Measurements from ENCODE around the gene TNN.

TNN gene

GRCh38 chr1:175162955-175163354 lies 95.3 kb downstream of the TNN start:
- DNase-seq (ENCODE audit: low read depth), result peak; percentile 6
- TF ChIP-seq, protein P1, sequence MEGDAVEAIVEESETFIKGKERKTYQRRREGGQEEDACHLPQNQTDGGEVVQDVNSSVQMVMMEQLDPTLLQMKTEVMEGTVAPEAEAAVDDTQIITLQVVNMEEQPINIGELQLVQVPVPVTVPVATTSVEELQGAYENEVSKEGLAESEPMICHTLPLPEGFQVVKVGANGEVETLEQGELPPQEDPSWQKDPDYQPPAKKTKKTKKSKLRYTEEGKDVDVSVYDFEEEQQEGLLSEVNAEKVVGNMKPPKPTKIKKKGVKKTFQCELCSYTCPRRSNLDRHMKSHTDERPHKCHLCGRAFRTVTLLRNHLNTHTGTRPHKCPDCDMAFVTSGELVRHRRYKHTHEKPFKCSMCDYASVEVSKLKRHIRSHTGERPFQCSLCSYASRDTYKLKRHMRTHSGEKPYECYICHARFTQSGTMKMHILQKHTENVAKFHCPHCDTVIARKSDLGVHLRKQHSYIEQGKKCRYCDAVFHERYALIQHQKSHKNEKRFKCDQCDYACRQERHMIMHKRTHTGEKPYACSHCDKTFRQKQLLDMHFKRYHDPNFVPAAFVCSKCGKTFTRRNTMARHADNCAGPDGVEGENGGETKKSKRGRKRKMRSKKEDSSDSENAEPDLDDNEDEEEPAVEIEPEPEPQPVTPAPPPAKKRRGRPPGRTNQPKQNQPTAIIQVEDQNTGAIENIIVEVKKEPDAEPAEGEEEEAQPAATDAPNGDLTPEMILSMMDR (conservative IDR thresholded peaks at IDR 0.05; ENCODE audit: control insufficient read depth, insufficient read depth, low read depth, low read length), result no peak
- H3K4me3 ChIP-seq (ENCODE audit: control insufficient read depth, low read depth, low read length), result no peak overlapping the region

- H3K4me3 ChIP-seq (ENCODE audit: control insufficient read depth, low read depth, low read length), result no peak overlapping the region
- TF ChIP-seq, protein P1 (conservative IDR thresholded peaks at IDR 0.05; ENCODE audit: control insufficient read depth, insufficient read depth, low read depth, low read length), result no peak
- DNase-seq (ENCODE audit: low read depth), result no peak
These were observed 96.1 kb downstream of the TNN start for GRCh38 chr1:175163702-175164101.

DNA sequence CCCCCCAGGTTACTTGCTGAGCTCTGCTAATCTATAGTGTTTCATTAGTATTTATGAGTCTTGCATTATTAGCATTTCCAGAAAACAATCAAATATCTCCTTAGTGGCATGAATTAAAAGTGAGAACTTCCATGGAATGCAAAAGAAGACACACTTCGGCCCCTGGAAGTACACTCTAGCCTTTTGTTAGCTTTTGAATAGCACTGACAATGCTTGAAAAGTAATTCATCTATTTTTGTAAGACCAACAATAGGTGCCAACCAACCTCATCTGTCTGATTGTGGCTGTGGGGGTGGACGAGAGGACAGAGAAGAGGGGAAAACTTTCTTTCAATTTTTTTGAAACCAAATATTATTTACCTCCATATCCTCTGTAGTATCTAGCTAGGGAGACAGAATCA lies 97.1 kb downstream of the TNN start:
- no peak overlapping the region for H3K4me3 ChIP-seq (ENCODE audit: control insufficient read depth, low read depth, low read length)
- no peak for DNase-seq (ENCODE audit: low read depth)
- TF ChIP-seq, protein P1 (conservative IDR thresholded peaks at IDR 0.05; ENCODE audit: control insufficient read depth, insufficient read depth, low read depth, low read length), result no peak

DNA sequence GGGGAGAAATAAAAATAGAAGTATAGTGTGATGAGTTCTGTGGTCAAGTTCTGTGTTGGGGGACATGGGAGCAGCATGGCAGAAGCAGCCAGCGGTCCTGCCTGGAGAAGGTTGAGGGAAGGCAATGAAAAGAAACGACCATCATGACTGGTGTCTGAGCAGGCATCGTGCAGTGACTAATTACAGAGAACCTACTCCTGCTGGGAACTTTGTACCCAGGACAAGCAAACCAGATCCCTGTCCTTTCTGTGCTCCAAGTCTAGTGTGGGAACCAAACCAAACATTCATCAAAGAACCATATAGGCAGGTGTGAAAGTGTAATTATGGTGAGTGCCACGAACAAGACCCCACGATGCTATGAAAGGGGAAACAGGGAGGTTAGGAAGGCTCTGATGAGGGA lies 99.1 kb downstream of the TNN start:
- no peak overlapping the region for H3K4me3 ChIP-seq (ENCODE audit: control insufficient read depth, low read depth, low read length)
- TF ChIP-seq, protein P1 (conservative IDR thresholded peaks at IDR 0.05; ENCODE audit: control insufficient read depth, insufficient read depth, low read depth, low read length), result no peak
- no peak for DNase-seq (ENCODE audit: low read depth)

DNA sequence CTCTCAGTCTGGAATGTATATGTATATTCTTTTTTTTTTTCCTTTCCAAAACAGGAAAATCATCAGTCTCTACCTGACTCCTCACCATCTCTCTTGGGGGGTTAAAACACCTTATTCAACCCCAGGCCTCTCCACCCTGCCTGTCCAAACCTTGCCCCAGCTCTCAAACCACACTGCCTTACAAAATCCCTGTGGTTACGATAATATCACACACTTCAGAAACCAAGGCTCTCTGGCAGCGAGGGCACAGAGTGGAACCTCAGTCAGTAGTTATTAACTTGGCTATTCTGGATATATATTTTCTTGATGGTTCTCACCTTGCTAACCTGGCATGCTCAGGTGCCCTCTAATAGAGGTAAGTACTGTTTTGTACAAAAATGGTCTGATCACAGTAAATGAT lies 100.2 kb downstream of the TNN start:
- H3K4me3 ChIP-seq (ENCODE audit: control insufficient read depth, low read depth, low read length), result no peak overlapping the region
- DNase-seq (ENCODE audit: low read depth), result no peak
- TF ChIP-seq, protein P1 (conservative IDR thresholded peaks at IDR 0.05; ENCODE audit: control insufficient read depth, insufficient read depth, low read depth, low read length), result no peak

DNA sequence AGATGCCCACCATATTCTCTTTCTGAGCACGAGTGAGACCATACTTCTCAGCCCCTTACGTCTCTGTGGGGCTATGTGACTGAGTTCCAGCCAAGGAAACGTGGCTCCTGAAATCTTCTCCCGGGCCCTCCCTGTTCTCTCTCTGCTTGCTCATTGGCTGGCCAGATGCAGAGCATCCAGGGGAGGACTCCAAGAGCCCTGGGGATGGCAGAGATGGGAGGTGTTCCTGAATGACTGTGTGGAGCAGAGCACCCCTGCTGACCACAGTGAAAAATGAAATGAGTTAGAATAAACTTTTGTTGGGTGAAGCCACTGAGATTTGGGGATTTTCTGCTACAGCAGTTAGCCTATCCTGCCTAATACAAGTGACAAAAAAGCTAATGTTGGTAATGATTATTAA lies 101.1 kb downstream of the TNN start:
- H3K4me3 ChIP-seq (ENCODE audit: control insufficient read depth, low read depth, low read length), result no peak overlapping the region
- TF ChIP-seq, protein P1 (conservative IDR thresholded peaks at IDR 0.05; ENCODE audit: control insufficient read depth, insufficient read depth, low read depth, low read length), result no peak
- DNase-seq (ENCODE audit: low read depth), result no peak

Data from fibroblast of mammary gland (primary cell).